Left forelimb (tissue), 1 donor: ENCODE data around the gene GUSB.
"Not testable (repeated sequence)": the region's sequence is repeated elsewhere in the genome, so short reads cannot be mapped to it uniquely, and the experiment has no call there.

ENCODE experiments used
- DNase-seq: peaks from one replicate; pipeline ENCODE4 v3.0.0-alpha.2; 2018; ENCODE audit warnings: low spot score

GUSB gene

GRCh38 chr7:65981965-65982792 is at the start of gene GUSB:
Gene GUSB, minus strand, starts transcription at chr7:65982213. Its CDS starts 30 bp downstream, at chr7:65982183.
- DNase-seq: peak; percentile 95

DNA sequence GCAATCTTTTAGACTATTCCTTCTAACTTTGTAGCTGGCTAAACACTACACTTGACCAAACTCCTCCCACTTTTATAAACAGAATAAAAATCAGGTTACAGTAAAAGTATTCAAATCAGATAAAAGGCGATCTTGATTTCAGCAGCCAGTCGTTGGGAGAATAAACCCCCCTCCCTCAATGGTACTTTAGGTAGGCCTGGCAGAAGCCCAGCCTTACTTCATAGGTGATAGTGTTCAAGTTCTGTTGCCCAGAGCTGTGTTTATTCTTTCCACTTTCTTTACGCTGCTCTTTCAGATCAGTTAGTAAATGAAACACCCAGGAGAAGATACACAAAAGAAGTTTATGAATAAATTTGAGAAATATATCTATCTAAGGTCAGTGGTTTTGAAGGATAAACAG is 46.3 kb upstream of the GUSB start:
- not testable (repeated sequence) for DNase-seq

DNA sequence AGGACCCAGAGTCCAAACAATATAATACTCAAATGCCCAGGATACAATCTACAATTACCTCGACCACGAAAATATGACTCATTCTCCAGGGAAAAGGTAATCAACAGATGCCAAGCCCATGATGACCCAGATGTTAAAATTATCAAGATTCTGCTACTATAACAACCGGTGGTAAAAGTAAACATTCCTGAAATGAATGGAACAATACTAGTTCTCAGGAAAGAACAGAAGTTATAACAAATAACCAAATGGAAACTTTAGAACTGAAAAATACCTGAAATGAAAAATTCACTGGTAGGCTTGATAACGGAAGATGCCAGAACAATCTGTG is 34.1 kb upstream of the GUSB start:
- no peak for DNase-seq

DNA sequence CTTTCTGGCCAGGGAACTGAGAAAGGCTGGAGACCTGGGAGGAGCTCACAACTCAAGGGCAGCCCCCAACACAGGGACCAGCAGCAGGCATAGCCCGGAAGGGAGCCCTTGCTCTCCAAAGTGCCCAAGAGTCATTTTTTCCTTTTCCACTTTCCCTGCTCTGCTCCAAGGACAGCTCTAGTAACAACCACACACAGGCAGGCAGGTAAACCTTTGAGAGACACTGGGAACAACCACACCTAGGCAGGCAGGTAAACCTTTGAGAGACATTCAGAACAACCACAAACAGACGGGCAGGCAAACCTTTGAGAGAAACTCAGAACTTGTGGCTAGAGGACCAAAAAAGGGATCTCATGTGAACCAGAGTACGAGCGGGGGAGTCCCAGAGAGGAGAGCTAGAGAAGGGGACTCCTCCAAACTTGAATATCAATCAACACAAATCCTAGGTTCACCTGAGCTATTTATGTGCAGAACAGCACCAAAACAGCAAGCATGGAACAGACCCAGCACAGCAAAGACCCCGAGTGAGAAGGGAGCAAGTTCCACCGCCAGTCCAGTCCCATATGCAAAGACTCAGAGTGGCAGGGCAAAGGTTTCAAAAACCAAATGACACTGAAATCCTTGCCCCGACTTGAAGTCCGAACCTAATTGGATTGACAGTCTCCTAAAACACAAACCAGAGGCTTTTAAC is 33.6 kb upstream of the GUSB start:
- no peak for DNase-seq

DNA sequence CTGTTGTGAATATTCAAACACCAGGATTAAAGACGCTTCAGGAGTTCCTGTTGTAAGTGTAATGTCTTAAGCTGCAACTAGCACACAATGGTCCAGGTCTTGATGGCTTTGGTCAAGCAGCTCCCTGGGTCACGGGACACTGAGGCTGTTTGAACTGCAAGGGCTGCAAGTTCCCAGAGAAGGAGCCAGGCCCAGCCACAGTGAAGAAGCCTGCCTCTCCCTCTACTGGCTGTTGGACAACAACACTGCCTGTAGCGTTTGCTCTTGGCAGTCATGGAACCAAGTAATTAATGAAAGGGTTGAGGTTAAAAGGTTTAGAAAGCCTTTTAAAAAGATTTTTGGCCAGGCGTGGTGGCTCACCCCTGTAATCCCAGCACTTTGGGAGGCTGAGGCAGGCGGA is 31.9 kb upstream of the GUSB start:
- DNase-seq: no peak

DNA sequence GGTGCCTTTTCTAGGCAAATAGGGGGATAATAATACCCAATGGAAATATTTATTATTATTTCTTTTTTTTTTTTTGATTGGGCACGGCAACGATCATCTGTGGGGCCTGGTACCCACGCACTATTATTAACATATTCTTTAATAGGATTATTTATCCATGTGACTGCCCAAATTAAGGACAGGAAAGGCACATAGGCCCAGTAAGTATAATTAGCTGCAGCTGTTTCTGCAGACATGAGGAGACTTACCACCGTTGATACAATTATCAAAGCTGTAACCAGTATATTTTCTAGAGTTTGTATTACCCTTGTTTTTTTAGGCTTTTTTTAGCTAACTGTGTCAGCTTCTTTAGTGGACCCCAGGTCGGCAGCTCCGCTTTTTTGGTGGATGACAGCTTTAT is 25.2 kb upstream of the GUSB start:
- DNase-seq: no peak

- DNase-seq: not testable (repeated sequence)
Measured at GRCh38 chr7:66005115-66005671, 23.2 kb upstream of the GUSB start.

DNA sequence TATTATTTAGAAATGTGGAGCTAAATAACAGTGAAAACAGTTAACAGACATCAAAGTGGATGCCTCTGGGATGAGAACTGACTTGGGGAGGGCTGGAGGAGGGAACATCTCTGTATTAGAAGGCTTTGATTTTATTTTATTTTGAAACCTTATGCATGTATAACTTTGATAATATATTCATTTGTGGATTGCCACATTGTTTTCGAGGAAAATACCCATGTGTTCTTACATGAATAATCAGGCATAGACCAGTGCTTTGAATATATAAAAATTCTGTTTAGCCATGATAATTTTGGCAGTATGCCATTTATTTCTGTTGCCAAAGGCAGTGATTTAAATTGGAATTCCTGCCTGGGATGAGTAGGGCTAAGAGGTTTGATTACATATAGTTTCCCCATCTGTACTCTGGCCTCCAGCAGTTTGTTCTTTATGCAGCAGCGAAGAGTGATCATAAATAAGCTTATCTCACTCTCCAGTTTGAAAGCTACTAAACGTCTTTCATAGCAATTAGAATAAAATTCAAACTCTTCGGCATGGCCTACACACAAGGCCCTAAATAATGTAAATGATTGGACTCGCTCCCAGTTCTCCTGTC is 18.9 kb upstream of the GUSB start:
- not testable (repeated sequence) for DNase-seq

DNA sequence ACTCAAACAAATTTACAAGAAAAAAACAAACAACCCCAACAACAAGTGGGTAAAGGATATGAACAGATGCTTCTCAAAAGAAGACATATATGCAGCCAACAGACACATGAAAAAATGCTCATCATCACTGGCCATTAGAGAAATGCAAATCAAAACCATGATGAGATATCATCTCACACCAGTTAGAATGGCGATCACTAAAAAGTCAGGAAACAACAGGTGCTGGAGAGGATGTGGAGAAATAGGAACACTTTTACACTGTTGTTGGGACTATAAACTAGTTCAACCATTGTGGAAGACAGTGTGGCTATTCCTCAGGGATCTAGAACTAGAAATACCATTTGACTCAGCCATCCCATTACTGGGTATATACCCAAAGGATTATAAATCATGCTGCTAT is 13.0 kb upstream of the GUSB start:
- not testable (repeated sequence) for DNase-seq

DNA sequence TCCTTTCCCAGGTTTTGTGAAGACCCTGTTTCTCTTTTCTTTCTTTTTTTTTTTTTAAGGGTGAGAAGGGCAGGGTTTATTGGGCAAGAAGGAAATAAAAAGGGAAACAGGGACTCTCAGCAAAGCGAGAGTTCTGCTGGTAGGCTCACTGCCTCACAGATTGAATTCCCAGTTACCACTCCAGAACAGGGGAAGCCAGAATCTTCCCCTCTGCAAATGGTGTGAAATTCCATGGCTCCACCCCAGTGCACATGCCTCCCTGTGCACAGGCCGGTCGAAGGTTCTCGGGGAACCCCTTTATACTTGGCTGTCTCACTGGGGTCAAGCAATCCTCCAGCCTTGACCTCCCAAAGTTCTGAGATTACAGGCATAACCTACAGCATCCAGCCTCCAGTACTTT is 10.5 kb upstream of the GUSB start:
- DNase-seq: no peak

DNA sequence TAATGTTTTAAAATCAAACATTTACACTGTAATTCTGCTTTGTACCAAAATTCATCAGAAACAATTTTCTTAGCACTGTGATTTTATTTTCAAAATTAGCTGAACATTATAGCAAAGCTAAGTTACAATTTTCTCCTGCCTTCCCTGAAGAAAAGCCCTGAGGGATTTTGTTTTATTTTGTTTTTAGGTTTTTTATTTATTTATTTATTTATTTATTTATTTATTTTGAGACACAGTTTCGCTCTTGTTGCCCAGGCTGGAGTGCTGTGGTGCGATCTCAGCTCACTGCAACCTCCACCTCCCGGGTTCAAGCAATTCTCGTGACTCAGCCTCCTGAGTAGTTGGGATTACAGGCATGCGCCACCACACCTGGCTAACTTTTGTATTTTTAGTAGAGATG is 9.8 kb upstream of the GUSB start:
- not testable (repeated sequence) for DNase-seq

GRCh38 chr7:65989694-65990080 is 7.7 kb upstream of the GUSB start:
- DNase-seq: no peak

DNA sequence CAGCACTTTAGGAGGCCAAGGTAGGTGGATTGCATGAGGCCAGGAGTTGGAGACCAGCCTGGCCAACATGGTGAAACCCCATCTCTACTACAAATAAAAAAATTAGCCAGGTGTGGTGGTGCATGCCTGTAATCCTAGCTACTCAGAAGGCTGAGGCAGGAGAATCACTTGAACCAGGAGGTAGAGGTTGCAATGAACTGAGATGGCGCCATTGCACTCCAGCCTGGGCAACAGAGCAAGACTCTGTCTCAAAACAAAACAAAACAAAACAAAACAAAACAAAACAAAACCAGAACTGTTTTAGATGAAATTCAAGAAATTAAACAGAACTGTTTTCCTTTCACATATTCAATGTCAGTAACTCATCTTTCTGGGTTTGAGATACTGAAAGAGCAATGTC is 6.5 kb upstream of the GUSB start:
- not testable (repeated sequence) for DNase-seq

- no peak for DNase-seq
Measured at GRCh38 chr7:65988084-65988483, 6.1 kb upstream of the GUSB start.

DNA sequence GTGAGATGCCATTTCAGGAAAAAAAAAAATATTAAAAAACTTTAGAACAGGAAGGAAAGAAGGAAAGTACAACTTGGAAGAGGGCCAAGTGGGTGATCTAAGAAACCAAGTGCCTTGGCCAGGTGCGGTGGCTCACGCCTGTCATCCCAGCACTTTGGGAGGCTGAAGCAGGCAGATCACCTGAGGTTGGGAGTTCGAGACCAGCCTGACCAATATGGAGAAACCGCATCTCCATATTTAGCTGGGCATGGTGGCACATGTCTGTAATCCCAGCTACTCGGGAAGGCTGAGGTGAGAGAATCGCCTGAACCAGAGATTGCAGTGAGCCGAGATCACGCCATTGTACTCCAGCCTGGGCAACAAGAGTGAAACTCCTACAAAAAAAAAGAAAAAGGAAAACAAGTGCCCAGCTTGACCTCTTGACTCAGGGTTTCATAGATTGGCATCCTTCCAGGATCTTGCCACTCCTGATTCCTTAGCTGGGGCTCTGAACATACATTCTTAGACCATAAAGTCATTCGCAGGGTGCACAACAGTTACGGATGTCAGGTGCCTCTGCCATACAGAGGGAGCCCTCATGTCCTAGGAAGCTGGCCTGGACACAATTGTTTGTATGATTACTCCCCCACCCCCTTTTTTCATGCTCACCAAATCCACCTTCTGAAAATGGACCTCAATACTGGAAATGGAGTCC is 2.1 kb upstream of the GUSB start:
- no peak for DNase-seq

GRCh38 chr7:65980478-65981250 is 1.3 kb downstream of the GUSB start:
- no peak for DNase-seq

DNA sequence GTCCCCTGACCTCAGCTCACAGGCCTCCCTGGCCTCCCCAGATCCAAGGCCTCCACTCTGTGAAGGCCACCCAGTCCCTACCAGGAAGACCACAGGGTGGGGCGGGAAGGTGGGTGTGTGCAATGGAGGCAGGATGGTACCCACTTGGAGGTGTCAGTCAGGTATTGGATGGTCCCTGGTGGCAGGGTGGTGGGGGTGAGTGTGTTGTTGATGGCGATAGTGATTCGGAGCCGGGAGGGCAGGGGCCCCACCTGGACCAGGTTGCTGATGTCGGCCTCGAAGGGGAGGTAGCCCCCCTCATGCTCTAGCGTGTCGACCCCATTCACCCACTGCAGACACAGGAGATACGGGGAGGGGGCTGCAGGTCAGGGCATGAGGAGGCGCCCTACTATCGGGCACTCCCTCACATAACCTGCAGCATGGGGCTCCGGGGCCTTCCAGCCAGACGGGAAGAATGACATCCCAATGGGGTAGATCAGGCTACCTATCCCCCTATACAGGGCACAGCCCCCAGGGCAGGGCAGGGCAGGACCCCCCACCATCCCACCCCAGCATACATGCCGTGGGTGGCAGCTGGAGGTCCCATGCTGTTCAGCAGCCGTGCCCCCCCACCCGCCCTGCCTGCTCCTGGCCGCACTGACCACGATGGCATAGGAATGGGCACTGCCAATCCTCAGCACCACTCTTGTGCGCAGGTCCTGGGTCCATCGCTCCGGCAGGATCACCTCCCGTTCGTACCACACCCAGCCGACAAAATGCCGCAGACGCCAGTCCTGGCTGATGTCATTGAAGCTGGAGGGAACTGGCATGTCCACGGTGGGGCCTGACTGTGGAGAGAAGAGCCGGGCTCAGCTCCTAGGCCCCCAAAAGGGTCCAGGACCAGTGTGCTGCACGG is 2.2 kb downstream of the GUSB start:
- no peak for DNase-seq

DNA sequence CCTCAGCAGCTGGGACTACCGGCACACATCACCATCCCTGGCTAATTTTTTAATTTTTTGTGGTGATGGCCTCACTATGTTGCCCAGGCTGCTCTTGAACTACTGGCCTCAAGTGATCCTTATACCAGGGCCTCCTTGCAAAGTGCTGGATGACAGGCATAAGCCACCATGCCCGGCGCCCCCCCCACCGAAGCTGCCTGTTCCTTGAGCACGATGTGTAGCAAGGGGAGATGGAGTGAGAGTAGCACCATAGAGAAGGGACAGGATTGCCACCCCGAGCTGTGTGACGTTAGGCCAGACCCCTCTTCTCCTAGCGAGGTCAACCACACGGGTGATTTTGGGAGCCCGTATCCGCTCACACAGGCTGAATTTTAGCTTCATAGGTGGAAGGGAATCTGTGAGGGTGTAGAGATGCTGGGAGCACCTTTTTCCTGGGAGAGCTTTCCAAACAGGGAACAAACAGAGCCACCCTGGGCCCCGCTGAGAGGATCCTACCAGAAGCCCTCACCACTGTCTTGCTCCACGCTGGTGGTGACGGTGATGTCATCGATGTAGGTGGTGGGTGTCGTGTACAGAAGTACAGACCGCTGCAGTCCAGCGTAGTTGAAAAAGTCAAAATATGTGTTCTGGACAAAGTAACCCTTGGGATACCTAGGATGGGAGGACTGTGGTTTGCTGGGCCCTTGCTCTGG is 3.0 kb downstream of the GUSB start:
- no peak for DNase-seq

DNA sequence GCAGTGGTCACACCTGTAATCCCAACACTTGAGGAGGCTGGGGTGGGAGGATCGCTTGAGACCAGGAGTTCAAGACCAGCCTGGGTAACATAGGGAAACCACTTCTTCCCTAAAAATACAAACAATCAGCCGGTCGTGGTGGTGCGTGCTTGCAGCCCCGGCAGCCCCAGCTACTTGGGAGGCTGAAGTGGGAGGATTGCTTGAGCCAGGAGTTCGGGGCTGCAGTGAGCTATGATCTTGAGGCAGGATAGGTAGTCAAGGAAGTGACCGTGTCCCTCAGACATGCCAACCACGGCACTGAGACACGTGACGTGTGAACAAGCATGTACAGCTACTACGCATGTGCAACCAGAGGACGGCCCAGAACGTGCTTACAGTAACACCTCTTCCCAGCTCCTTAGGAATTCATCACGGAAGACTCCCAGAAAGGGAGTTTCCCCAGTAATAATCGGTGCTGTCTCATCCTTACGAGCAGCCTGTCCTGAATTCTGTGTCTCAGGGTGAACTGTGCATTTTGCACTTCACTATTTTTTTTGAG is 5.3 kb downstream of the GUSB start:
- no peak for DNase-seq
